Suprapubic skin (tissue), 4 donors: ENCODE measurements around the gene ROBO2.

Source experiments
- POLR2A ChIP-seq, 2 donors: fragments of 450-650 bp; IDR thresholded peaks; one replicate each; pipeline ENCODE4 v1.6.1; 2017; ENCODE audit warnings: antibody characterized with exemption in 2 of 2, mild to moderate bottlenecking in 2 of 2, moderate library complexity in 2 of 2
- POLR2AphosphoS5 ChIP-seq, 3 donors: sonication (generic); formaldehyde crosslinking; IDR thresholded peaks; one replicate each; pipeline ENCODE4 v1.6.1; 2017; ENCODE audit warnings: antibody characterized with exemption in 3 of 3
- TF ChIP-seq, protein P1 (sequence below), 2 donors: fragments of 200-600 bp in 1 of 2; fragments of 450-650 bp in 1 of 2; sonication (generic) in 1 of 2; IDR thresholded peaks; one replicate each; pipeline ENCODE4 v1.5.1; 2016 to 2019; ENCODE audit warnings: antibody characterized with exemption in 2 of 2, mild to moderate bottlenecking in 1 of 2, moderate library complexity in 1 of 2

DNA sequence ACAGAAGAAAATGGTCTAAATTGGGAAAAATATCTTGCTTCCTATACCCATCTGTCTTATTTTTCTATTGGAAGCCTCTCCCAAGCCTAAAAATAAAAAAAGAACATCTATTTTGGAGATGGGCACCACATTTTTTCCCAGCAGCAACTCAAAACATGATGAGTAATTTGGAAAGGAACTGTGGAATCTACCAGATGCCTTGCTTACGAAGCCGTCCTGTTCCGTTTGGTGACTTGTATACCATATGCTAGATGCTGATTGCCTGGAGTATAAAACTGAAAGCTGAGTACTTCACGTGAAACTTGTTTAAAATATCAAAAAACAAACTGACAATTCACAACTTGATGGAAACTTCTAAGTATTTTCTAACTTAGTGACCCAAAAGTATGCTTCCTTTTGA, 491.0 kb downstream of the ROBO2 start:
- TF ChIP-seq, protein P1, sequence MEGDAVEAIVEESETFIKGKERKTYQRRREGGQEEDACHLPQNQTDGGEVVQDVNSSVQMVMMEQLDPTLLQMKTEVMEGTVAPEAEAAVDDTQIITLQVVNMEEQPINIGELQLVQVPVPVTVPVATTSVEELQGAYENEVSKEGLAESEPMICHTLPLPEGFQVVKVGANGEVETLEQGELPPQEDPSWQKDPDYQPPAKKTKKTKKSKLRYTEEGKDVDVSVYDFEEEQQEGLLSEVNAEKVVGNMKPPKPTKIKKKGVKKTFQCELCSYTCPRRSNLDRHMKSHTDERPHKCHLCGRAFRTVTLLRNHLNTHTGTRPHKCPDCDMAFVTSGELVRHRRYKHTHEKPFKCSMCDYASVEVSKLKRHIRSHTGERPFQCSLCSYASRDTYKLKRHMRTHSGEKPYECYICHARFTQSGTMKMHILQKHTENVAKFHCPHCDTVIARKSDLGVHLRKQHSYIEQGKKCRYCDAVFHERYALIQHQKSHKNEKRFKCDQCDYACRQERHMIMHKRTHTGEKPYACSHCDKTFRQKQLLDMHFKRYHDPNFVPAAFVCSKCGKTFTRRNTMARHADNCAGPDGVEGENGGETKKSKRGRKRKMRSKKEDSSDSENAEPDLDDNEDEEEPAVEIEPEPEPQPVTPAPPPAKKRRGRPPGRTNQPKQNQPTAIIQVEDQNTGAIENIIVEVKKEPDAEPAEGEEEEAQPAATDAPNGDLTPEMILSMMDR (IDR thresholded peaks at IDR 0.05), result no peak
- TF ChIP-seq POLR2A (IDR thresholded peaks at IDR 0.05), result no peak
- no peak for TF ChIP-seq POLR2AphosphoS5 (IDR thresholded peaks at IDR 0.05)
